ENCODE measurements around the gene RUNX3.

- TF ChIP-seq POLR2AphosphoS5 (IDR thresholded peaks at IDR 0.05) (no peak), POLR2A (IDR thresholded peaks at IDR 0.05) (no peak), CTCF (IDR thresholded peaks at IDR 0.05) (no peak), EP300 (IDR thresholded peaks at IDR 0.05) (no peak)
Measured at GRCh38 chr1:24940231-24940630, 10.2 kb upstream of the RUNX3 start.

Data from sigmoid colon (tissue), 4 donors.